CD4-positive, alpha-beta memory T cell (primary cell): Measurements from ENCODE around the gene ADIRF. TPM values are rescaled to one million over a fixed set of nuclear protein-coding genes. Genes with fewer than 3 reads are reported as not detected.

Experiments
- polyA plus RNA-seq, 2 donors: library from polyadenylated mRNA; unstranded; fragments of 300-500 nt; fragmentation: Illumina TruSeq; gene quantifications; one replicate each; pipeline ENCODE4 v1.2.3, GENCODE V29; 2021
- total RNA-seq, 2 experiments: library from RNA; stranded (reverse); gene quantifications; one replicate each; pipeline ENCODE4 v1.2.3, GENCODE V29; 2021

The ADIRF gene
- total and polyA plus RNA-seq, 4 experiments from 2014 or later = 0.34 to 0.87 TPM; not detected in 2

Other genes starting within 250 kb of the ADIRF start
- gene BMPR1A, start 211.9 kb upstream of the ADIRF start, total RNA-seq = 10 to 100 TPM; 15.5 to 21.0 TPM
- gene BMPR1A, start 211.9 kb upstream of the ADIRF start, polyA plus RNA-seq = 1 to 10 TPM; 4.7 to 5.2 TPM
- under 1 TPM in 1 of 2 experiments, not detected in 1; 0.20 TPM for gene MMRN2, start 10.9 kb upstream of the ADIRF start, total RNA-seq
- under 1 TPM in 1 of 2 donors, not detected in 1; 0.15 TPM for gene MMRN2, start 10.9 kb upstream of the ADIRF start, polyA plus RNA-seq
- gene SNCG, start 9.9 kb upstream of the ADIRF start, total RNA-seq = not detected
- gene SNCG, start 9.9 kb upstream of the ADIRF start, polyA plus RNA-seq = not detected
- not detected for gene FAM25A, start 51.8 kb downstream of the ADIRF start, total RNA-seq
- not detected for gene FAM25A, start 51.8 kb downstream of the ADIRF start, polyA plus RNA-seq
- gene GLUD1, start 126.4 kb downstream of the ADIRF start, total RNA-seq = 10 to 100 TPM; 75.8 to 83.8 TPM
- 100 to 1,000 TPM; 125 to 158 TPM for gene GLUD1, start 126.4 kb downstream of the ADIRF start, polyA plus RNA-seq
- 10 to 100 TPM; 24.0 to 26.5 TPM for gene SHLD2, start 126.7 kb downstream of the ADIRF start, total RNA-seq
- 10 to 100 TPM; 20.7 to 25.8 TPM for gene SHLD2, start 126.7 kb downstream of the ADIRF start, polyA plus RNA-seq